Umbilical cord (tissue), 2 donors: ENCODE results near the gene CMIP. TPM values are rescaled to one million over a fixed set of nuclear protein-coding genes. Genes with fewer than 3 reads are reported as not detected.

ENCODE experiments used
- DNase-seq: peaks from one replicate; pipeline ENCODE4 v3.0.0-alpha.2; 2015; ENCODE audit warnings: low spot score
- total RNA-seq: library from RNA; depleted of rRNA; stranded (reverse); fragments of >200 nt; gene quantifications from one replicate; pipeline ENCODE4 v1.2.3, GENCODE V29; 2014; ENCODE audit warnings: low replicate concordance; ENCODE audit not compliant: insufficient read depth

The CMIP gene
- total RNA-seq, 1 donor from 2014 or later, result 24.8 TPM

DNA sequence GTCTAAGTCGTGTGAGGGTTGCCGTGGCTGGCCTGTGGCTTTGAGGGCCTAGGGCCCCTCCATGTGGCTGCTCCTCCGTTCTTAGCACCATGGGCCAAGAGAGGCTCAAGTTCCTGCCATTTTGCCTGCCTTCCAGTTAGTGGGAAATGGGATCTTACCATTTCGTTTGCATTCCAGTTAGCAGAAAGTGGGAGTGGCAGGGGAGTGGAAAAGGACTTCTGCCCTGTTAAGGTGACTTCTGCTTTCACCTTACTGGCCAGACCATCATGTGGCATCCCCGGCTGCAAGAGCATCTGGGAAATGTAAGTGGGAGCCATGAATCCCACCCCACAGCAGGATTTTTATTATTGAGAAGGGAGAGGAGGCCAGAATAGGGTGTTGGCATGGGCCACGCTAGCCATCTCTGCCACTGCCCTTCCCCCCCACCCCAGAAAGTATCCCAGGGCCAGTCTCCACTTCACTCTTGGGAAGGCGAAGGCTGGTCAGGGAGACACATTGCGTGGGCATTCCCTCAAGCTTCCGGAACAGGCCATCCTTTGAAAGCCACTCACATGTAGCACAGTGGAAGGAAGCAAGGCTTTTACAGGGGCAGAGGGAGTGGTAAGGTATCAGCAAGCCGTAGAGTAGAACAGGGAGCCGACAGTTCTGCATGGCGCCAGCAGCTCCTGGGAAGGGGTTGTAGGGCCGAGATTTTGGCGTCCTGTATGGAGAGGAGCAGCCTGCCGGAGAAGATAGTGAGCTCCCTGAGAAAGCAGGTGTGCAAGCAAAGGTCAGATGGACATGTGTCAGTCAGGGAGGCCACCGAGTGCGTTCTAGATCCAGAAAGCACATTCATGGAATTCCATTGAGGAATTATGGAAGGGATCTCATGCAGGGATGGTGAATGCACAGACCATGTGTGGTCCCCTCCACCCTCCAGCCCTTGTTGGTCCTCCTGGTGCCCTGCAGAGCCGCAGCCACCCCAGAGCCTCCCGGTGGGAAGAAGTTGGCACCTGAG is 33.4 kb downstream of the CMIP start:
- DNase-seq, result no peak

DNA sequence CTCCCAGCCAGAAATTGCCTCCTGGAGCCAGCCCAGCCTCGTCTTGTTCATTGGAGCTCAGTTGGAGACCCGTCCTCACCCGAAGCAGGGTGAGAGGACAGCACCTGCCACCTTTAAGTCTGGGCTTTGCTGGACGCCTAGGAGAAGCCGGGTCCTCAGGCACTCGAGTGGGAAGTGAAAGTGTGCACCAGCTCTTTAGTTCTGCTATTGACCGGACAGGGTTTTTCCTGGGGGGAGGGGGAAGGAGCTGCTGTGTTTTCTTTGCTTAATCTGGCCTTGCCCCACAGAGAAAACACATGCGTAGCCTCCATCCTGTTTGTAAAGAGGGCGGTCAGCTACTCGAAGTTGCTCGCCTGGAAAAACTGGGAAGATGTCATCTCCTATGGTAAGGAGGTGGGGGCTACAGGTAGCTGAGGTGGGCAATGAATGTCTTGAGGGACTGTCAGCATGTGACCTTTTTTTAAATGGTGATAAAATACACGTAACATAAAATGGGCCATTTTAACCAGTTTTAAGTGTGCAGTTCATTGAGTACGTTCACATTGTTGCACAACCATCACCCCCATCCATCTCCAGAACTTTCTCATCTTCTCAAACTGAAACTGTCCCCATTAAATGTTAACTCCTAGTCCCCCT is 34.4 kb downstream of the CMIP start:
- DNase-seq, result peak; percentile 57

DNA sequence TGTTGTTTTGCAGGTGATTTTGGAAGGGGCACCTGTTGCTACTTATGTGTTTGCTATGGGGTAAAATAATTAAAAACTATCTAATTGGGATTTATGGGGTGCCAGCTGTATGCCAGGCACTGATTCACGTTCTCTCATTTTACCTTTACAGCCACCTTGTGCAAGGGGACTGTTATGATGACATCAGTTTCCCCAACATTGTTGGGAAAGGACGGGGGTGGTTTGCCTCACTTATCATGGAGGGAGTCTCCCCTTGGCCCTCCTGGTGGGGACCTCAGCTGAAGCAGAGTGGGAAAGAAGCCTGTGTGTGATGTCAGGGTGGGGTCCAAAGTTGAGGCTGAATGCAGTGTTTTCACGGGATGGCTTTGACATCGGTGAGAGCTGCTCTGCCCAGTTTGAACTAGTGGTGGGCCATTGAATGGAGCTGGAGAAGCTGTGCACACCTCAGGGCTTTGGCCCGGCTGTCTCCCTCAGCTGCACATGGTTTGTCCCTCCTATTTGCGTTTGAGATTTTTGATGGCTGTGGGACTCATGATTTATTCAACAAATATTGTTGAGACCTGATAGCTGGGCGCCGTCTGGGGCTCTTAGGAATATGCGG is 36.1 kb downstream of the CMIP start:
- no peak for DNase-seq

DNA sequence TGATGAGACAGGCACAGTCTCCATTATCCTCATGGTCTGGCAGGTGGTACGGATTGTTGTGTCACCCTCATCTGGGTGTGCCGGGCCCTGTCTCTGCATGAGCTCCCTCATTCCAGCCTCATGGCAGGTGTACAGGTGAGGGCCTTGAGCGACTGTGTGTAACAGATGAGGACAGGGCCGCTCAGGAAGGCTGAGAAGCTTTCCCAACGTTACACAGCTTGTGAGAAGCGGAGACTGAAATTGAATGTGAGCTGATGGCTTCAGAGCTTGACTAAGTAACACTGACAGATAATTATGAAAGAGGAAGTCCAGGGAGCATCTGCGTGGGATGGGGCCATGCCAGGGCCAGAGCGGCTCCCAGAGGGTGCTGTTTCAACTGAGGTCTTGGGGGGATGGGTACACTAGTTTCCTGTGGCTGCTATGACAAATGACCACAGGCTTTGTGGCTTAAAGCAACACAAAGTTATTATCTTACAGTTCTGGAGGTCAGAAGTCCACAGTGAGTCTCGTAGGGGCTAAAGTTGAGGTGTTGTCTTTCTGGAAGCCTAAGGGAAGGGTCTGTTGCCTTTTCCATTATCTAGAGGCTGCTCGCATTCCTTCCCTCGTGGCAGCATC is 36.7 kb downstream of the CMIP start:
- peak; percentile 43 for DNase-seq

DNA sequence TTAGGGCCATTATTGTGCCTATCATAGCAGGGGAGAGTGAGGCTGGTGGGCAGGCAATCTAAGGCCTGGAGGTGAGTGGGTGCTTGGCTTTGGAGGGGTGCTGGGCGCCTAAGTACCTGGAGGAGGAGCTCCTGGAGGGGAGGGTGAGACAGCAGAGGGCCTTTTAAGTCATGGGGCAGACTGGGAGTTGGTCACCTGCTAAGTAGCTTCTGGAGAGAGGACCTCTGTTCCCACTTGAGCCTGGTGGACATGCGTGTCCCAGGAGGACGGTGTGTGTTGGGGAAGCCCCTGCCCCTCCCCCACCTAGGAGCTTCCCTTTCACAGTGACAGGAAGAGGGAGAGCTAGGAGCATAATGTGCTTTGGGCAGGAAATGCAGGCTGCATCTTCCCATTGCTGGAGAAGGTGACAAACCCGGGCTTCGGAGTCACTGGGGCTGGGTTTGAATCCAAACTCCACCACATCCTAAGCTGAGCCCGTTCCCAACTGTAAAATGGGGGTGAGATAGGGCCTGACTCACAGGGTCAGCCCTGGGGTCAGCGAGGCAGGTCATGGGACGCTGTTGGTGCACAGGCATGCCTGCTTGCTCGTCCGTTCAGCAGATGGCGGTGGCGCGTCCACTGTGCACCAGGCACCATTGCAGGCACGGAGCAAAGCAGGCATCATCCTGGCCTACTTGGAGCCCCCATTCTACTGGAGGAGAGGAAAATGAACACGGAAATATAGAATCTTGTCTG is 37.9 kb downstream of the CMIP start:
- DNase-seq, result no peak

DNA sequence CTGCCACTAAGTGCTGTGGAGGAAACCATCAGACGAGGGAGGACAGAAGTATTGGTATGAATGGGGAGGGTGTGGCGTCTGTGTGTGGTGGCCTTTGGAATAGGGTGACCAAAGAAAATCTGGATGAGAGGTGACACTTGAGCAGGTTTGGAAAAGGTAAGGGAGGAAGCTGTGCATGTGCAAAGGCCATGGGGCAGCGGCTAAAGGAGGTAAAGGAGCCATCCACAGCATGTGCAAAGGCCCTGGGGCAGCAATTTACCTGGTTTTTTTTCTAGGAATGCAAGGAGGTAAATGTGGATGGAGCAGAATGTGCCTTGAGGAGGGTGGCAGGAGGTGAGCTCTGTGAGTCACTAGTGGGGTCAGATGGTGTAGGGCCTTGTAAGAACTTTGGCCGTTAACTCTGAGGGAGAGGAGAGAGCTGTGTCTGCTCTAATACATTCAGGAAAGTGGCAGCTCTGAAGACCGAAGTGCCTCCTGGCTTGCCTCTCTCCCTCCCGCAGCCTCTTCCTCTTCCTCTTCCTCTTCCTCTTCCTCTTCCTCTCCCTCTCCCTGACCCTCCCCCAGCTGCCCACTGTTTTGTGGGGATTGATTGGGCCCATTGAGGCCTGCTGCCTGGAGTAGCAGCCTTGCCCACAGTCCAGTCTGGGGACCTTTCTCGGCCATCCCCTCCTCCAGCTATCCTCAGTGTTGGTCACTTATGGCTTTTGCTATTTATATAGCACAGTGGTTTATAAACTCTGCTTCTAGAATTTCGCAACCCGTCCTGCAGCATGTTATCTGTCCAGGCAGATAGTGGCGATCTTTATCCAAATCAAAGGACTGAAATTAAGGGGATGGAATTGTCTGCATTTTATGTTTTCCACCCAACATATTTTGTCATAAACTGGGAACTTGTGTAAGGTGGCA is 38.7 kb downstream of the CMIP start:
- DNase-seq, result peak; percentile 27

DNA sequence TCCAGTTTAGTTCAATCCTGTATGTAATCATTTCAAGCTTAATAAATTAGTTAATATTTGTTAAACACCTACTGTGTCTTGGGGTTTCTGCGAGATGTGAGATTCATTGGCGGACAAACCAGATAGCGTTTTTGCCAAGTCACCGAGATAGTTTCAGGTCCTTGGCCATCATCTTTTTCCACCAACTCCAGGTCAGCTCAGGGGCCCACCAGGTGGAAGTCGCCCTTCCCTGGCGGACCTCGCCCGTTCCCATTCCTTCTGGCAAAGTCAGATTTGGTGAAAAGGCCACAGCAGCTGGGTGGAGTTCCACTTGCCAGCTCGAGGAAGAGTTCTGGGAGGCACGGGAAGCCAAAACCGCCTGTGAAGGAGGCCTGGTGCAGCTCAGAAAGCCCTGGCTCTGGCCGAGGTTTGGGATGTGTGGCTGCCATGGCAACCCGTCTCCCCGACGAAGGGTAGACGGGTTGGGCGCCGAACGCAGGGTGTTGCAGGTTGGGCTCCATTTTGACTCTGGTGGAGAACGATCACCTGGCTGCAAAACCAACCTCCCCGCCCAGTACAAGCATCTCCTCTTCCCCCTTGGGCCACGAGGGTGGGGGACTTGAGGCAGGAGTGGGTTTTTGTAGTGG is 39.5 kb downstream of the CMIP start:
- no peak for DNase-seq

DNA sequence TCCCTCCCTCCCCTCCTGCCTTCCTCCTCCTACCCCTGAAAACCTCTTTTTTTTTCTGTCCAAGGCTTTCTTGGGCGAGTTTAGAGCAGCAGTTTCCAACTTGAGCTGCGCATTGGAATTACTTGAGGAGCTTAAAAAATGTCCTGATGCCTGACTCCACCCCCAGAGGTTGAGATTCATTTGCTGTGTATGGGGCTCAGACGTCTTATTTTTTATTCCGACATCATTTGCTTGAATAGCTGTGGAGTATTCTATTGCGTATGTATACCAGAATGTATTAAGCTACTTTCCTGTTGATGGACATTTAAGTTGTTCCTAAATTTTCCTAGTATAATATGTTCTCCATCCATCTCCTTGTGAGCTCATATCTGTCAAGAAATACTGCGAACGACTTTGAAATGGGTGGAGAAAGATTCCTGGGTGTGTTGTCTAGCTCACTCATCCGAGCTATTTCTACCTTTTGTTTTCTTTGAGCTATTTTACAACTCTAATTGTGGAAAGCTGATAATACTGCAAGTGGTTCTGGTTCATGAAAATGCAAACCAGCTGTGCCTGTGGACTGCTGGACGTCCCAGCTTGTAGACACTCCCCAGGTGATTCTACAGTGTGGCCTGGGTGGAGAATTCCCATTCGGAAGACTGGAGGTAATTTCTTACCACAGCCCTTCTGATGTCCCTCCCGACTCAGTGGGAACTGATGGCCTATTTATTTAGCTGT is 40.5 kb downstream of the CMIP start:
- DNase-seq, result no peak

DNA sequence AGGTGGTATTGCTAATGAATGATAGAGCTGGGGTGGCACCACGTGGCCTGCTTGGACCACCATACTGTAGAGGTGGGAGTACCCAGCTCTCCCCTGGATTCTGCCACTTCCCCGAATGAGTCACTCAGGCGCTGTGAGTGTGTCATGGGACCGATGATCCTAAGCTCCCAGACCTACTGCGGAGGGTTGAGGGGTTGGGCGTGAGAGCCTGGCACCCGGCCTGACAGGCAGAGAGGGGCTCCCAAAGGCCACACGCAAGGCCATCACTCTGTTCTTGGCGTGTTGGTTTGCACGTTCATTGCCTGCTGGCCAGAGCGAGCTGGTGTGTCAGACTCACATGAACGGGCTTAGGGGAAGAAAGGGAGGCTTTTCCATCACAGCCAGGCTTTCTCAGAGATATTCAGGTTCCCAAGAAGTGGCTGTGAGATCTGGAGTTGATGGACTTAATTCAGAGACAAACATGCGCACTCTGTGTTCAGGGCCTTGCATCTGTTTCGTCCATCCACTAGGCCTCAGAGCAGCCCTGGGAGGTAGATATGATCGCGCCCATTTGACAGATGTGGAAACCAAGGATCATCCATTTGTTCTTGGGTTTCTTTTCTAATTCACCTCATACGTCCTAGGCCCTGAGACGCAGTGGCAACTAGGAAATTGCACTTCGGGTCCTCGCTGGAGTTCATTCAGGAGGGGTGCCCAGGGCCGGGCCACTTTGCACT is 41.4 kb downstream of the CMIP start:
- no peak for DNase-seq

DNA sequence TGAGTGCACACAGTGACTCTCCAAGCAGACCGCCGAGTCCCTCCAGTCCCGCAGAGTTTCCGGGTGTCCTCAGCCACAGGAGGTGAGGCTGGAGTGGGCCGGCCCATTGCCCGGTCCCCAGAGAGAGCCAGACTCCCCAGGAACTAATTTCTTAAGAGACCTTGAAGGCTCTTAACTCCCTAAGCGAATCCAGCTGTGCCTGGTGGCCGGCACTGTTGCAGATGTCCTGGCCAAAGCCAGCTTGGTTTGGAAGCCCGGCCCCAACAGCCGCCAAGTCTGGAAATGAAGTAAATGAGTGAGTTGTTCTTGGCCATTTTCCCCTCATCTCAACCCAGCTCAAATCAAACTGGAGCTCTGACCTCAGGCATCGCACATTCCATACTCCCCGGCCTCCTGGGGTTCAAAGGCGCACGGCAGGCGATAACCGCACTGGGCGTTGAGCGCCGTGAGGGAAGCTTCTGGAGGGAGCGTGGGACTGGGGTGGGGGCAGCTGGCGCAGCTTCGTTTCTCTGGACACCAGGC is 42.0 kb downstream of the CMIP start:
- DNase-seq, result no peak

DNA sequence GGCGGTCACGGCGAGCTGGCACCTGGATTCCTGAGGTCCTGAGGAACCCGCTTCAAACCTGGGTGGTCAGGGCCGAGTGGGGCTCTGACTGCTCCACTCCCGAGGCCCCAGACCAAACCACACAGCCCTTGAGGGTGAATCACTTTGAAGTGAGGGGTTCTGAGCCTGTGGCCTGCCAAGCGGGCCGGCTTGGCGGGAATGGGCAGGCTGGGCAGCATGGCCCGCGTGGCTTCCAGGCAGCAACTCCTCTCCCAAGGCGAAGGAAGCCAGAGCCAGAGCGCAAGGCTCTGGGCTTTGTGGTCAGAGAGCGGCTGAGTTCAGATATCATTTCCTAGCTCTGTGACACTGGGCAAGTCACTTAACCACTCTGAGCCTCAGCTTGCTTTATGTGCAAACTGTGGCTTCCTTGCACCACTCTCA is 42.7 kb downstream of the CMIP start:
- DNase-seq, result no peak

DNA sequence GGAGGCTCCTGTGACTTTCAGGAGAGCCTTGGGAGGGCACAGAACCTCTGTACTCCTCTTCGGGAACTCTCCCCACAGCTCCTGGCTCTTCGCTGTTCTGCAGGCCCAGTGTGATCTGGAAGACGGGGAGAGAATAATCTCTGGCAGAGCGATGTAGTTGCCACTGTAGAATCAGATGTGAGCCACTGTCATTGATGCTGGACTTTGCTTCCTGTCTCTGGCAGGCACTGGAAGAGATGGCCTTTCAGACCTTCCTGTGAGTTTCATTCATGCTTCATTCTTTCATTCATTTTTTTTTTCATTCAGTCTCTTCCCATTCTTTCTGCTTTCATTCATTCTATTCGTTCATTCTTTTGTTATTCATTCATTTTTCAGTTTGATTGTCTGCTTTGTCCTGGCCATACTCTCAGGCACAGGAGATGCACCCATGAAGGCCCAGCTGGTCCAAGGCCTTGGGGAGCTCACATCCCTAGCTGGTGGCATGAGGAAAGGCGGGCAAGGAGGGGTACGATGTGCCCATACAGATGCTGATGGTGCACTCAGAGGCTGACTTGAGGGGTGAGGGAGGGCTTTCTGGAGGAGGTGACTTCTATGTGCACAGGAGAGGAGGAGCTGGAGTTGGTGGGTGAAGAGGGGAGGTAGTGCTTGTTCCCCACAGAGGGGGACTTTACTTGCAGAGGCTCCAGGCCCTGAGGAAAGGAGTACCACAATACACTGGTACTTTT is 44.2 kb downstream of the CMIP start:
- DNase-seq, result no peak

DNA sequence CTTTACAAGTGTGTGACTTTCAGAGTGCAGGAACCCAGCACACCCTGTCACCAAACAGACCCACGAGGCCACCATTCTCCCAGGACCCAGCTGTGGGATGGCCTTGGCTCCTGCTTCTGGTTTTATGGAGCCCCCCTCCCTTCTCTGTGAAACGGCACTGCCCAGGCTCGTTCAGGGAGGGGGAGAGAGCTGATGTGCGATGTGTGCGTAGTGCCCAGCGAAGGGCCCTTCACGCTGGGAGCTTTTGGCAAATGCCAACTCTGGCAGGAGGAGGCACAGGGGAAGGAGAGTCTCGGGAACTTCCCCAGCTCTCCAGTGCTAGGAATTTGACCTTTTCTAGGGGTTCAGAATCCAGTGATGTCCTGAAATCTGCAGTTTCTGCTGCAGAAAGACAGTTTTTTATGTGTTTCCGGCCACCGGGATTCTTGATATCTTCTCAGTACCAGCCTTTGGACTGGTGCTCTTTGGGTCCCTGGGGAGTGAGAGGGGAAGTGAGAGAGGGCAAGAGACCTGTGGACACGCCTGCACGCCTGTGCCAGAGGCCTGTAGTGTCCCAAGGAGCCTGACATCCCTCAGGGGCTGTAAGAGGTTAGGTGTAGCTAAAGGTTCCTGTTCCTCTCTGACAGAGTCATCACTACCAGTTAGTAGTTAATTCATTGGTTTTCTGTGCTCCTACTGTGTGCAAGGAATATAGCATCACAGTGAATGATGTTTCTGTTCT is 45.1 kb downstream of the CMIP start:
- DNase-seq, result no peak

DNA sequence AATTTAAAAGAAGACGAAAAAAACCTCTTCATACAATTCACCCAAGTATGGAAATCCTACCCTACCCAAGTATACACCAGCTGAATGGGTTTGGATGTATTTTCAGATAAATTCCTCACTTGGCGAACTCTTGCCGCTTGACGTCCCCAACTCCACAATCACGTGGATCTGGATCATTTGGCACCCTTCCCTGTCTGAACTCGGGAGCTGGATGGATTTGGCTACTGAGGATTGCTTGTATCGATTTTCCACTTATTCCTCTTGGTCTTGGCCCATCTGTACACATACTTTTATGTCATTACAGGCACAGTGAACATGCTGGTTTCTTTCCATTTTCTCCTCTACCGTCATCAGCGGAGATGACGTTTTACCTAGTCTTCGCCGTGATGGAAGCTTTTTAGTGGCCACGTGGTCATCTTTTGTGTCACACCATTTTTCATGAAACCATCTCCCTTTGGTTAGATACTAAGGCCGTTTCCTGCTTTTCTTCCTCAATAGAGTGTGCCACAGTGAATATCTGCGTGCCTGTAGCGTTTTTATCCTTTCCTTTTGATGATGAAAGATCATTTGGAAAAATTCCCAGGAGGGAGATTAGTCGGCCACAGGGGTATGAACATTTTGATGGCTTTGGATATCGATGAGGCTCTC is 47.1 kb downstream of the CMIP start:
- peak; percentile 54 for DNase-seq

DNA sequence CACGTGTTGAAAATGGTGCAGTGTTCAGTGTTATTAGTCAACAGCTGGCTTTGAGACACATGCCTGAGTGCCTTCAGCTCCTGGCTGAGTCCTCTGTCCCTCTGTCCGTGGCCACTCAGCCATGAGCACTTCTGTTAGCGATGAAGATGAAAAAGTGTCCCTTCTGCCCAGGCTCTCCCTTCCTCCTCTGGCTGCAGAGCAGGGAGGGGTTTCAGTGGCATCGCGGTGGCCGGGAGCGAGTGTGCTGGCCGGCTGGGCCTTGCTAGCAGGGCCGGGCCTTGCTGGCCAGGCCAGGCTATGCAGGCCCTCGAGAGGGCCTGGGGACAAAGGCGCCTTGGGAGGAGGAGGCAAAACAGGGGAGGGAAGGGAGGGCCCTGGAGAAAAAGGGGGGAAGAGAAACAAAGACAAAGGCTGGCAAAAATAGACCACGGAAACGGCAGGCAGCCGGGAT is 47.7 kb downstream of the CMIP start:
- DNase-seq, result no peak
